HG03039 (cell line): ENCODE data around the gene ITIH4.
"Not testable (repeated sequence)": the region's sequence is repeated elsewhere in the genome, so short reads cannot be mapped to it uniquely, and the experiment has no call there.

Experiments
- ATAC-seq: cut with Tn5 transposase; IDR thresholded peaks from one replicate; pipeline ENCODE4 v1.9.1; 2021; ENCODE audit warnings: mild to moderate bottlenecking, moderate library complexity; ENCODE audit not compliant: unreplicated experiment

The ITIH4 gene

DNA sequence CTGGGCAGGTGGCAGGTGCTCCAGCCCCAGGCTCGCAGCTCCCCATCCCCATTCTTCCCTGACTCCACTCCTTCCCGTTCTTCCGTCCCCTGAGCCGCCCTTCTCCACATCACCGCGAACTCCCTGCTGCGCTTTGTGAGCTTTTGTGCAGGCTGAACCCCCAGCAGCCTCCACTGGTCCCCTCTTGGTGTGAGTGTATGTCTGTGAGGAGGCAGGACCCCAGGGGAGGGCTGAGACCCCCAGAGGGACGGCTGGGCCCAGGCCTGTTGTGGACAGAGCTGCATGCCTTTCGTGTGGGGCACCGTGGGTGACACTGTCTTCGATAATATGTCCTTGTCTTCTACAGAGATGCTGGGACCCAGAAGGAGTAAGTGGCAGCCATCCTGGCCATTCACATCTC, 43.2 kb downstream of the ITIH4 start:
- ATAC-seq = no peak

- no peak for ATAC-seq
These were observed 43.9 kb downstream of the ITIH4 start for GRCh38 chr3:52786330-52787215.

- no peak for ATAC-seq
These were observed 45.4 kb downstream of the ITIH4 start for GRCh38 chr3:52784931-52785590.

- ATAC-seq = no peak
These were observed 46.4 kb downstream of the ITIH4 start for GRCh38 chr3:52784021-52784621.

DNA sequence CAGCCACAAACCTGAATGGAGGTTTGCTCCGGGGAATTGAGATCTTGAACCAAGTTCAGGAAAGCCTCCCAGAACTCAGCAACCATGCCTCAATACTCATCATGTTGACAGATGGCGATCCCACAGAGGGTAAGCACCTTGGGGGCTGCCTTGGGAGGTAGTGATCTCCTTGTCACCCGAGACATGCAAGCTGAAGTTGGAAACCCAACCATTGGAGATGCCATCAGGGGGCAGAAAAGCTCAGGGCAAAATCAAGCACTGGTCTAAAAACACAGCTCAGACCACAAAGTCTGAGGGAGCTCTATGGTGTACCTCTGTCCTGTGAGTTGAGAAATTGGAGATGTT, 47.3 kb downstream of the ITIH4 start:
- ATAC-seq = no peak

DNA sequence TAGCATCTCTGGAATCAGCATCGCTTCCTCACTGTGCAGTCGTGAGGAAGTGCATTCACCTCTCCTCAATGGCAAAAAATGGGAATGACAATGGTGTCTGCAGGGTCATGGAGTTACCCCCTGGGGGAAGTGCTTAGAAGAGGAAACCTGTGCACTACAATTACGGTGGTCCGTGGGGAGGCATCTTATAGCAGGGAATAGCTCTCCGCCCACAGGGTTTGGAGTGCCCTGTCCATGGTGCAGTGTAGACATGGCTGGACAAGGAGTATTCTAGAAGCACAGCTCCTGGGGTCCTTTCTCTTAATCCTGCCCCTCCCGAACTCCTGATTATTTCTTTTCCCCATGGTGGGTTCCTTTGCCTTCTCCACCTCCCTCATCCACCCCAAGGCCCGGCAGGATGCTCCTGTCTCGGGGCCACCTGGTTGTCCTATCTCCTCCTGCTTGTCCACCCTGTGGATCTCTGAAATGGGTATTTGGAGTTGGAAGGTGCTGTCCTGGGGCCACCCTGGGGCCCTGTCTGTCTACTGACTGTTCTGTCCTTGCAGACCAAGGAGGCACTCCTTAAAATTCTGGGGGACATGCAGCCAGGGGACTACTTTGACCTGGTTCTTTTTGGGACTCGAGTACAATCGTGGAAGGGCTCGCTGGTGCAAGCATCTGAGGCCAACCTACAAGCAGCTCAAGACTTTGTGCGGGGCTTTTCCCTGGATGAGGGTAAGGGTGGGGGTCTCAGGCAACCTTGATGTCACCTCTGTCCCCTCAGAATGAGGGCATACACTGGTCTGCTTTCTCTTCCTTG, 47.9 kb downstream of the ITIH4 start:
- ATAC-seq = no peak

DNA sequence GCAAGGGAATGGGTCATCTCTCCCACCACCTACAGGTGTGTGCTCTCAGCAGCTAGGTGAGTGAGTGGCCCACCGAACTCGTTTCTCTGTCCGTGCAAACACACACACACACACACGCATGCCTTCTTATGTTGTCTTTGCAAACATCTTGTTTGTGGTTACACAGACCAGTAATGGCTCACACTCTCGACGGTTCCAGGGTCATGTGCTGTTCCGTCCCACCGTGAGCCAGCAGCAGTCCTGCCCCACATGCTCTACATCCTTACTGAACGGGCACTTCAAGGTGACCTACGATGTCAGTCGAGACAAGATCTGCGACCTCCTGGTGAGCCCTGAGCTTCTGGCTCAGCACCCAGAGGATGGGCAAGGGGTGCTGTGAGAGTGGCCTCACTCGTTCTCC, 48.7 kb downstream of the ITIH4 start:
- ATAC-seq = no peak

GRCh38 chr3:52779837-52780585, 50.5 kb downstream of the ITIH4 start:
- ATAC-seq = no peak

DNA sequence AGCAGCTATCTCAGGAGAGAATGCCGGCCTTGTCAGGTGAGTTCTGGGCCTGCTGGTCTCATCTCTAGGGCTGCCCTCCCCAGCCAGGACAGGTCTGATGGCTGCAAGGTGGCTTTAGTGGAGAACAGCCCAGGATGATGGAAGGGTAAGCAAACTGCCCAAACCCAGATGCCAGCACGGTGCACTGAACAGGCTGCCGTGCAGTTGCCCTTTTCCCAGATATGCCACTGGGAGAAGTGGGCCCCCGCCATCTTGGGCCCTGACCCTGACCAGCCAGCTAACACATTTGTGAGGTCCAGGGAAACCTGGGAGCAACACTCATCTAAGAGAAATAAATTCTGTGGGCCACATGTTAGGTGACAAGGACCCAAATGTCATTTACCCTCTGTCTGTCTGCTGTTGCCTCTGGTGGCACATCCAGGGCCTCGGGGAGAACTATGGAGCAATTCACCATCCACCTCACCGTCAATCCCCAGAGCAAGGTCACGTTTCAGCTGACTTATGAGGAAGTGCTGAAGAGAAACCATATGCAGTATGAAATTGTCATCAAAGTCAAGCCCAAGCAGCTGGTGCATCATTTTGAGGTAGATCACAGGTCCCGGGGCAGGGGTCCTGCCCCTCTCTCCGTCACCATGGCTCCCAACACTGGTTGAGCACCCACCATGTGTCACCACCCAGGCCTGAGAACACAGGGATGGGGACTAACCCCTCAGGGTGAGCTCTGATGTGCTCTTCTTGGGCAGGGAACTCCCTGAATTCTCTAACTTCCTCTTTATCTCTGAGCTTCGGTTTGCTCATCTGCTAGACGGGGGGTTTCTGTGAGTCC, 51.2 kb downstream of the ITIH4 start:
- peak; percentile 53 for ATAC-seq

DNA sequence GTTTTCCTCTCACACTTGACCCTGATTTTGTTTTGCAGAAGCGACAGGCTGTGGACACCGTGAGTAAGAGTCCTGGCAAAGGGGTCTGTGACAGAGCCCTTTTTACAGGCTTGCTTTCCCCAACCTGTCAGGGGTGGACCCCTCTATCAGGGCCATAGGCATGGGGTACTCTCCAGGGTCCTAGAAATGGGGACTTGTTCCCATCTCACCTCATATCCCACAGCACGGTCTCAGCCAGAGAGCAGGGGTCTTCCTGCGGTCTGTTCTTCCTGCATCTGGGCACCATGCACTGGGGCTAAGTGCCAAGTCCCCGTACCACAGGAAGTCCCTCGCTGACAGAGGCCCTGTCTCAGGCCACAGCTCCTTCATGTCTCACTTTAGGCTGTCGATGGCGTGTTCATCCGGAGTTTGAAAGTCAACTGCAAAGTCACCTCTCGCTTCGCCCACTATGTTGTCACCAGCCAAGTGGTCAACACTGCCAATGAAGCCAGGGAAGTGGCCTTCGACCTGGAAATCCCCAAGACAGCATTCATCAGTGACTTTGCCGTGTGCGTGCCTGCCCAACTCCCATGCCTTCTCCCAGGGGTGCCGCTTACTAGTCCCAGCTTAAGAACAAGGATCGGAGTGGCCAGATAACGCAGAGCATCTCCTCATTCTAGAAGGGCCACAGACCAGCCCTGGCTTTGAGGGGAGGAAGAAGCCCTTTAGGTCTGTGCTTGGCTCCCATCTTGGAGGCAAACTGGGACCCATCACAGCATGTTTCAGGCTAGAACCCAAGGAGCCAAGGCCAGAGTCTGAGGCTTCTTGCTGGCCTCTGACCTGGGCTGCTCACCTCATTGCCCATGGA, 52.3 kb downstream of the ITIH4 start:
- no peak for ATAC-seq

GRCh38 chr3:52777127-52777958, 53.1 kb downstream of the ITIH4 start, which contains the start of gene ITIH1:
TSS of gene ITIH1 (plus strand) at chr3:52777599. CDS start at chr3:52777616, 17 bp downstream.
- no peak for ATAC-seq

GRCh38 chr3:52776486-52776885, 54.0 kb downstream of the ITIH4 start:
- not testable (repeated sequence) for ATAC-seq

GRCh38 chr3:52775877-52776276, 54.6 kb downstream of the ITIH4 start:
- ATAC-seq = no peak

DNA sequence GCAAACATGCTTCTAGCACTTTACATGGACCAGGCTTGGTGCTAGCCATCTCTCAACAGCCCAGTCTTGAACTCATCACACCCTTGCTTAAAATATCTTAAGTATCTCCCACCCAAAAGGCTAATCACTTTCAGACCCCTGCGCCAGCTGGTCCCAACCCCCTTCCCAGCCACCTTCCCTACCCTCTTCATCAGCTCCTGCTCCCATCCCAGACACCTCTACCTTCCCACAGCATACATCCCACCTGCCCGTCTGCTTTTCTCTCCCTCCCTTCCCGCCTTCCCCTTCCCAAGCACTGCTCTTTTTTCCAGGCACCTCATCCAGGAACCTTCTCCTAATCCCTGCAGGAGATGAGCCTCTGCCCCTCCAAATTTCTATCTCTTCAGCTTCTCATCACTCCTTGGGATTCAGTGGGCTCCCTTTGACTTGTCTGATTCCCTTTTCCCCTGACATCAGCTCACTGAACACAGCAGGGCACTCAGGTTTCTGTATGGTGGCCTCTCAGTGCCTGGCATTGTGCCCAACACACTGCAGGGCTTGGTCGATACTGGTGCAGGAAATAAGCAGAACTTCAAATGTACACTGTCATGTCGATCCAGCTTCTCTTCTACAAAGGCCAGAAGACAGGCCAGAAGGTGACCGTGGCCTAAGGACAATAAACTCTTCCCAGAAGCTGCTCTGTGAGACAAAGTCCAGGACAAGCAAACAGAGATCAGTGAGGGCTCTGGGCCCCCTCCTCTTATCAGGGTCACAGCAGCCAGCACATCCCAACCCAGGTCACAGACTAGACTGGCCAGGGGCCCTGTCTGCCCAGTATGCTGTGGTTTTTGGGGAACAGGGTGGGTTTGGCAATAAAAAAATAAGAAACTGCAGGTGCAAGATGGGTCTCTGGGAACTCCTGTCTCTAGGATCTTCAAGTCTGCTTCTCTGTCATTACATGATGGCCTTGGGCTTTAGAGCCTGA, 55.3 kb downstream of the ITIH4 start:
- no peak for ATAC-seq

- no peak for ATAC-seq
These were observed 56.3 kb downstream of the ITIH4 start for GRCh38 chr3:52774066-52774713.
